GM23338 (cell line): Measurements from ENCODE around the gene DCBLD1. TPM values are rescaled to one million over a fixed set of nuclear protein-coding genes. Genes with fewer than 3 reads are reported as not detected.

Source experiments
- ATAC-seq: fragments of 200-7000 bp; cut with Tn5 transposase; 3 replicates; pipeline ENCODE4 v1.9.1; 2020
- DNase-seq: peaks from one replicate; pipeline ENCODE4 v3.0.0-alpha.2; 2015; ENCODE audit warnings: low spot score
- H2AFZ ChIP-seq: fragments of 200-600 bp; sonication (generic); 2 replicates; pipeline ENCODE4 v1.8.0; 2016; ENCODE audit warnings: antibody characterized with exemption, mild to moderate bottlenecking, moderate library complexity
- H3F3A ChIP-seq: fragments of 200-600 bp; sonication (generic); replicated peaks from 2 replicates; pipeline ENCODE4 v1.8.0; 2017; ENCODE audit warnings: antibody characterized with exemption, mixed run types, low read depth
- H3K27ac ChIP-seq: fragments of 200-600 bp; sonication (generic); 2 replicates; pipeline ENCODE4 v1.6.1; 2016; ENCODE audit warnings: low read depth
- H3K27me3 ChIP-seq: fragments of 200-600 bp; sonication (generic); 2 replicates; pipeline ENCODE4 v1.8.0; 2016; ENCODE audit warnings: mild to moderate bottlenecking, mixed run types, moderate library complexity; ENCODE audit not compliant: insufficient read depth
- H3K36me3 ChIP-seq: fragments of 200-600 bp; sonication (generic); 2 replicates; pipeline ENCODE4 v1.8.0; 2016; ENCODE audit warnings: mild to moderate bottlenecking; ENCODE audit not compliant: insufficient read depth
- H3K4me1 ChIP-seq: fragments of 200-600 bp; sonication (generic); 2 replicates; pipeline ENCODE4 v1.8.0; 2016; ENCODE audit warnings: mild to moderate bottlenecking, moderate library complexity; ENCODE audit not compliant: insufficient read depth
- H3K4me2 ChIP-seq: fragments of 200-600 bp; sonication (generic); 2 replicates; pipeline ENCODE4 v1.7.1; 2017; ENCODE audit warnings: mixed run types
- H3K4me3 ChIP-seq: fragments of 200-600 bp; sonication (generic); 2 replicates; pipeline ENCODE4 v1.6.1; 2016; ENCODE audit warnings: mixed run types
- H3K79me2 ChIP-seq: fragments of 200-600 bp; sonication (generic); replicated peaks from 2 replicates; pipeline ENCODE4 v1.8.0; 2017; ENCODE audit warnings: mild to moderate bottlenecking; ENCODE audit not compliant: insufficient read depth
- H3K9me2 ChIP-seq: fragments of 200-600 bp; sonication (generic); 2 replicates; pipeline ENCODE4 v1.8.0; 2017; ENCODE audit not compliant: insufficient read depth
- H4K20me1 ChIP-seq: fragments of 200-600 bp; sonication (generic); replicated peaks from 2 replicates; pipeline ENCODE4 v1.8.0; 2017; ENCODE audit warnings: mild to moderate bottlenecking; ENCODE audit not compliant: insufficient read depth
- H3K27ac Mint-ChIP-seq: 2 replicates; pipeline ENCODE4 v1.8.0; 2020; ENCODE audit warnings: inconsistent platforms, mild to moderate bottlenecking, moderate library complexity, mixed read lengths
- H3K27me3 Mint-ChIP-seq: 3 replicates; pipeline ENCODE4 v1.8.0; 2022; ENCODE audit warnings: low read depth, mild to moderate bottlenecking, moderate library complexity, mixed read lengths, inconsistent platforms; ENCODE audit not compliant: insufficient read depth, poor library complexity
- H3K36me3 Mint-ChIP-seq: 3 replicates; pipeline ENCODE4 v1.8.0; 2021; ENCODE audit warnings: low read depth, mild to moderate bottlenecking, inconsistent platforms, moderate library complexity, mixed read lengths
- H3K4me1 Mint-ChIP-seq: 3 replicates; pipeline ENCODE4 v1.8.0; 2020; ENCODE audit warnings: mild to moderate bottlenecking, inconsistent platforms, mixed read lengths
- H3K4me3 Mint-ChIP-seq: 3 replicates; pipeline ENCODE4 v1.8.0; 2021; ENCODE audit warnings: moderate library complexity, mild to moderate bottlenecking, inconsistent platforms, mixed read lengths
- H3K9me3 Mint-ChIP-seq: 3 replicates; pipeline ENCODE4 v1.8.0; 2020; ENCODE audit warnings: moderate library complexity, mild to moderate bottlenecking, inconsistent platforms, mixed read lengths
- CREB1 ChIP-seq: fragments of 250-450 bp; sonication (Bioruptor Pico); IDR thresholded peaks from 2 replicates; pipeline ENCODE4 v1.5.0; 2020; ENCODE audit warnings: low read depth, mild to moderate bottlenecking, moderate library complexity
- CTCF ChIP-seq, 2 experiments: fragments of 200-600 bp in 1 of 2; sonication (generic) in 1 of 2; conservative IDR thresholded peaks; 2 replicates each; pipeline versions ENCODE4 v1.5.1 to v1.6.1; 2016 to 2017; ENCODE audit warnings: antibody characterized with exemption in 2 of 2, low read depth in 2 of 2, mild to moderate bottlenecking in 2 of 2, moderate library complexity in 1 of 2
- ETS1 ChIP-seq: IDR thresholded peaks from 2 replicates; pipeline ENCODE4 v1.6.1; 2016; ENCODE audit warnings: antibody characterized with exemption
- EZH2 ChIP-seq: fragments of 200-600 bp; sonication (generic); IDR thresholded peaks from one replicate; pipeline ENCODE4 v1.8.0; 2017; ENCODE audit warnings: antibody characterized with exemption, mild to moderate bottlenecking, low read depth; ENCODE audit not compliant: unreplicated experiment
- EZH2phosphoT487 ChIP-seq: fragments of 200-600 bp; sonication (generic); IDR thresholded peaks from one replicate; pipeline ENCODE4 v1.8.1; 2018; ENCODE audit warnings: antibody characterized with exemption; ENCODE audit not compliant: unreplicated experiment
- JUNB ChIP-seq: IDR thresholded peaks from one replicate; pipeline ENCODE4 v1.6.1; 2016; ENCODE audit warnings: antibody characterized with exemption; ENCODE audit not compliant: unreplicated experiment
- NANOG ChIP-seq: IDR thresholded peaks from 2 replicates; pipeline ENCODE4 v1.6.1; 2016; ENCODE audit warnings: antibody characterized with exemption, borderline replicate concordance
- POLR2AphosphoS5 ChIP-seq: IDR thresholded peaks from 2 replicates; pipeline ENCODE4 v1.6.1; 2016; ENCODE audit warnings: antibody characterized with exemption, low read depth
- REST ChIP-seq: IDR thresholded peaks from one replicate; pipeline ENCODE4 v1.6.1; 2018; ENCODE audit warnings: antibody characterized with exemption; ENCODE audit not compliant: unreplicated experiment
- STAT1 ChIP-seq: IDR thresholded peaks from one replicate; pipeline ENCODE4 v1.6.1; 2016; ENCODE audit warnings: antibody characterized with exemption; ENCODE audit not compliant: unreplicated experiment
- ZNF114 ChIP-seq: fragments of 250-450 bp; sonication (Bioruptor Pico); IDR thresholded peaks from 2 replicates; pipeline ENCODE4 v1.5.0; 2020; ENCODE audit warnings: mild to moderate bottlenecking, moderate library complexity
- ZNF331 ChIP-seq: fragments of 250-450 bp; sonication (Bioruptor Pico); IDR thresholded peaks from 2 replicates; pipeline ENCODE4 v1.5.0; 2020; ENCODE audit warnings: low read depth, mild to moderate bottlenecking, moderate library complexity
- ZNF462 ChIP-seq: fragments of 250-450 bp; sonication (Bioruptor Pico); IDR thresholded peaks from 2 replicates; pipeline ENCODE4 v1.5.0; 2020; ENCODE audit warnings: mild to moderate bottlenecking, moderate library complexity
- polyA plus RNA-seq: library from polyadenylated mRNA; unstranded; fragments of >200 nt; fragmentation: Nextera tagmentation; extraction: Ambion mirVana; gene quantifications from 2 replicates; pipeline ENCODE4 v1.2.1, GENCODE V29; 2016
- total RNA-seq: library from RNA; depleted of rRNA; stranded (reverse); fragments of >200 nt; shearing (Covaris generic); gene quantifications from 2 replicates; pipeline ENCODE4 v1.2.3, GENCODE V29; 2014

The DCBLD1 gene
- total and polyA plus RNA-seq, 2 experiments from 2014 or later: 4.2 to 7.6 TPM

GRCh38 chr6:117478853-117479231 is 3.6 kb upstream of the DCBLD1 start:
- peaks cover 22% of the 10 kb centered on the region for H3K27me3 Mint-ChIP-seq
- no peak overlapping the region for H3K27ac ChIP-seq
- peaks cover 34% of the 10 kb centered on the region for H3K27me3 ChIP-seq
- H3K4me1 ChIP-seq: peaks cover 34% of the 10 kb centered on the region
- no peaks in the 10 kb centered on the region for H4K20me1 ChIP-seq
- no peaks in the 10 kb centered on the region; the same call in 2 of the 3 replicates for H3K9me3 Mint-ChIP-seq
- DNase-seq: no peak
- no peak for ATAC-seq
- peaks cover 7% of the 10 kb centered on the region for H3F3A ChIP-seq
- H3K79me2 ChIP-seq: no peaks in the 10 kb centered on the region
- peak overlapping the region; percentile 25; the same call in 1 of the 2 replicates for H2AFZ ChIP-seq
- no peak overlapping the region; the same call in 1 of the 2 replicates for H3K27ac Mint-ChIP-seq
- no peak overlapping the region for H3K4me3 ChIP-seq
- H3K36me3 Mint-ChIP-seq: no peaks in the 10 kb centered on the region; the same call in 2 of the 3 replicates
- no peaks in the 10 kb centered on the region for H3K9me2 ChIP-seq
- TF ChIP-seq JUNB (no peak), ZNF462 (CRISPR knock-in tag) (no peak), EZH2phosphoT487 (no peak), ZNF331 (CRISPR knock-in tag) (no peak), STAT1 (no peak), EZH2 (no peak), NANOG (no peak), REST (no peak), POLR2AphosphoS5 (no peak), ETS1 (no peak), CTCF (conservative IDR thresholded peaks at IDR 0.05; ENCODE audit: low read depth in 2 of 2) (no peak), ZNF114 (no peak), CREB1 (CRISPR knock-in tag) (no peak)
- H3K36me3 ChIP-seq: no peaks in the 10 kb centered on the region
- H3K4me2 ChIP-seq: no peak overlapping the region
- H3K4me1 Mint-ChIP-seq: peaks cover 40% of the 10 kb centered on the region
- H3K4me3 Mint-ChIP-seq: no peak overlapping the region
